ENCODE results near the gene RBM6. TPM values are rescaled to one million over a fixed set of nuclear protein-coding genes. Genes with fewer than 3 reads are reported as not detected.
"Not testable (repeated sequence)": the region's sequence is repeated elsewhere in the genome, so short reads cannot be mapped to it uniquely, and the experiment has no call there.

RBM6 gene
- total RNA-seq, 1 experiment from 2014 or later: 90.7 TPM

GRCh38 chr3:49930922-49931321, 9.0 kb upstream of the RBM6 start:
- Histone ChIP-seq H3K9ac (ENCODE audit: extremely low read depth, insufficient read length, low read length) (no peak overlapping the region), H2BK15ac (ENCODE audit: low read depth, low read length) (no peak overlapping the region), H2AK5ac (ENCODE audit: insufficient read length, low read length) (no peak overlapping the region), H3K23me2 (ENCODE audit: insufficient read length, low read depth, low read length, poor library complexity, severe bottlenecking) (peaks cover 2% of the 10 kb centered on the region), H3K27me3 (ENCODE audit: insufficient read depth, low read length) (no peaks in the 10 kb centered on the region), H3K56ac (ENCODE audit: insufficient read length, low read depth, low read length) (no peak overlapping the region), H2BK20ac (ENCODE audit: low read depth, low read length, poor library complexity, severe bottlenecking) (no peak overlapping the region), H3K18ac (ENCODE audit: insufficient read length, low read depth, low read length) (no peak overlapping the region), H4K5ac (ENCODE audit: insufficient read length, low read depth, low read length) (no peak overlapping the region), H2BK120ac (ENCODE audit: low read depth, low read length, poor library complexity, severe bottlenecking) (no peak overlapping the region), H3K4me2 (ENCODE audit: insufficient read depth, insufficient read length, low read length) (no peak overlapping the region), H4K8ac (replicated peaks; ENCODE audit: insufficient read length, low read depth, low read length) (no peak overlapping the region), H2AFZ (ENCODE audit: low read length) (peak overlapping the region; percentile 65), H3K23ac (ENCODE audit: insufficient read length, low read depth, low read length) (no peak overlapping the region), H4K20me1 (ENCODE audit: control insufficient read depth, insufficient read depth, insufficient read length) (no peaks in the 10 kb centered on the region), H2BK12ac (ENCODE audit: insufficient read length, low read depth, low read length) (no peak overlapping the region), H3K27ac (ENCODE audit: insufficient read length, low read depth, low read length) (no peak overlapping the region), H4K91ac (ENCODE audit: insufficient read length, low read depth, low read length) (no peak overlapping the region), H3K4me1 (ENCODE audit: insufficient read depth, low read length) (no peaks in the 10 kb centered on the region), H3K4ac (ENCODE audit: low read depth, low read length) (no peak overlapping the region), H2BK5ac (ENCODE audit: insufficient read length, low read length) (no peak overlapping the region), H3T11ph (ENCODE audit: low read length) (no peak overlapping the region), H3K14ac (ENCODE audit: insufficient read depth, low read length) (no peak overlapping the region), H3K9me3 (ENCODE audit: control insufficient read depth, low read depth, low read length) (no peaks in the 10 kb centered on the region), H3K79me1 (ENCODE audit: insufficient read depth, low read depth, low read length, poor library complexity, severe bottlenecking) (no peaks in the 10 kb centered on the region), H3K79me2 (ENCODE audit: insufficient read depth, low read length) (no peaks in the 10 kb centered on the region)
- Mint-ChIP-seq H3K4me1 (peaks cover 19 to 20% of the 10 kb centered on the region in 2 experiments), H3K4me3 (peak overlapping the region in 1 of 2 experiments; percentile 62; a peak in 2 of 5 replicates), H3K36me3 (ENCODE audit: insufficient read depth in 1 of 3, low read depth in 3 of 3) (no peaks in the 10 kb centered on the region), H3K27me3 (ENCODE audit: low read depth) (no peaks in the 10 kb centered on the region), H3K27ac (peak overlapping the region; percentile 55 to 80 (median 67); a peak in 5 of 7 replicates), H3K9me3 (no peaks in the 10 kb centered on the region)
- peak; percentile 89 for DNase-seq
- WGBS (ENCODE audit: extremely low coverage, insufficient read length, low lambda C conversion rate): no CpG with 5 or more reads among the region's 1 CpG
- peak; percentile 59 for TF ChIP-seq CTCF (conservative IDR thresholded peaks at IDR 0.05)

GRCh38 chr3:49932281-49932680, 7.7 kb upstream of the RBM6 start:
- H3K4me1 Mint-ChIP-seq: peaks cover 19 to 20% of the 10 kb centered on the region in 2 experiments

More at GRCh38 chr3:49932281-49932680, 7.7 kb upstream of the RBM6 start:
- H3K4ac ChIP-seq (ENCODE audit: low read depth, low read length); H3K14ac ChIP-seq (ENCODE audit: insufficient read depth, low read length); H3K27ac ChIP-seq (ENCODE audit: insufficient read length, low read depth, low read length); DNase-seq; H4K91ac ChIP-seq (ENCODE audit: insufficient read length, low read depth, low read length); H3K23me2 ChIP-seq (ENCODE audit: insufficient read length, low read depth, low read length, poor library complexity, severe bottlenecking); H3K79me1 ChIP-seq (ENCODE audit: insufficient read depth, low read depth, low read length, poor library complexity, severe bottlenecking); H4K20me1 ChIP-seq (ENCODE audit: control insufficient read depth, insufficient read depth, insufficient read length); H2AFZ ChIP-seq (ENCODE audit: low read length); H3K18ac ChIP-seq (ENCODE audit: insufficient read length, low read depth, low read length); H2BK20ac ChIP-seq (ENCODE audit: low read depth, low read length, poor library complexity, severe bottlenecking); H3K79me2 ChIP-seq (ENCODE audit: insufficient read depth, low read length); H3K9me3 Mint-ChIP-seq; H3K4me3 Mint-ChIP-seq; H3K27me3 ChIP-seq (ENCODE audit: insufficient read depth, low read length); H3K4me2 ChIP-seq (ENCODE audit: insufficient read depth, insufficient read length, low read length); H2BK5ac ChIP-seq (ENCODE audit: insufficient read length, low read length); H3K4me1 ChIP-seq (ENCODE audit: insufficient read depth, low read length); H4K5ac ChIP-seq (ENCODE audit: insufficient read length, low read depth, low read length); H2AK5ac ChIP-seq (ENCODE audit: insufficient read length, low read length); H3K23ac ChIP-seq (ENCODE audit: insufficient read length, low read depth, low read length); H3K9ac ChIP-seq (ENCODE audit: extremely low read depth, insufficient read length, low read length); H2BK12ac ChIP-seq (ENCODE audit: insufficient read length, low read depth, low read length); H3K36me3 Mint-ChIP-seq (ENCODE audit: insufficient read depth in 1 of 3, low read depth in 3 of 3); H2BK15ac ChIP-seq (ENCODE audit: low read depth, low read length); H3T11ph ChIP-seq (ENCODE audit: low read length); H3K27me3 Mint-ChIP-seq (ENCODE audit: low read depth); H3K56ac ChIP-seq (ENCODE audit: insufficient read length, low read depth, low read length); H3K27ac Mint-ChIP-seq; H2BK120ac ChIP-seq (ENCODE audit: low read depth, low read length, poor library complexity, severe bottlenecking); H4K8ac ChIP-seq (replicated peaks; ENCODE audit: insufficient read length, low read depth, low read length); H3K9me3 ChIP-seq (ENCODE audit: control insufficient read depth, low read depth, low read length): not testable (repeated sequence)
- no CpG with 5 or more reads among the region's 15 CpGs for WGBS (ENCODE audit: extremely low coverage, insufficient read length, low lambda C conversion rate)
